HG03025 (cell line): ENCODE results near the gene AP1G2.
"Not testable (repeated sequence)": the region's sequence is repeated elsewhere in the genome, so short reads cannot be mapped to it uniquely, and the experiment has no call there.

Source experiments
- ATAC-seq: cut with Tn5 transposase; IDR thresholded peaks from one replicate; pipeline ENCODE4 v1.9.1; 2021; ENCODE audit warnings: mild to moderate bottlenecking, moderate library complexity; ENCODE audit not compliant: unreplicated experiment, low FRiP score

The AP1G2 gene

DNA sequence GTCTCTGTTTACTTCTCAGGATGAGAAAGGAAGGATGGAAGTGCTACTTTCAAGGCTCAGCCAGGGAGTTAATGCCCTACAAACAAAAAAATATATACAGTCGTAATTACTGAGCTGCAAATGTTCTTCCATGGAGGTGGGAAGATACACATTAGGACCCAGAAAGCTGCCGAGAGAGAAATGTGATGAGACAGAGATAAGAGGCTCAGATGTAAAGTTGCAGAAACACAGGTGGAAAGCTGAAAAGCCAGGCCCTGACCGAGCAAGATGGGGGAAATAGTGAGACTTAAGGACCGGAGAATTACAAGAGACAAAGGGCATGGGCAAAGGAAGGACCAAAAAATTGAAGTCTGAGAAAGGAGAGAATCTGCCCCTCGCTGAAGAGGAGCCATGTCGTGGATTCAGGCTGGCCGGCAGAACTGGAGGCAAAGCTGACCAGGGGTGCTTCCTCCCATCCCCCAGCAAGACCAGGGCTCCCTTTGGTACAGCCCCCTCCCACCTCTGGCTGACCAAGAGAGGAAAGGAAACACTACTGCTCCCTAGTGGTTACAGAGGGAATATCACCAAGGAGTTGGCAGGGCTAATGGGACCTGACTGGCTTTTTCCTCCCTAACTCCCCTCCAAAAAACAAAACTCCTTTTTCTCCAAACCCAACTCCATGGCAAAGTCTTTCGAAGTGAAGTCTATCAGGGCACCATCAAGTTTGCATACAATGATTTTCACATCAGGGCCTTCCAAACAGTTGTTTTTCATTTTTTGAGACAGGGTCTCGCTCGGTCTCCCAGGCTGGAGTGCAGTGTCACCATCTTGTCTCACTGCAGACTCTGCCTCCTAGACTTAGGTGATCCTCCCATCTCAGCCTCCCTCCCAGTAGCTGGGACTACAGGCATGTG lies 28.1 kb downstream of the AP1G2 start:
- ATAC-seq, result no peak

GRCh38 chr14:23538785-23539184 lies 28.8 kb downstream of the AP1G2 start:
- ATAC-seq, result no peak

DNA sequence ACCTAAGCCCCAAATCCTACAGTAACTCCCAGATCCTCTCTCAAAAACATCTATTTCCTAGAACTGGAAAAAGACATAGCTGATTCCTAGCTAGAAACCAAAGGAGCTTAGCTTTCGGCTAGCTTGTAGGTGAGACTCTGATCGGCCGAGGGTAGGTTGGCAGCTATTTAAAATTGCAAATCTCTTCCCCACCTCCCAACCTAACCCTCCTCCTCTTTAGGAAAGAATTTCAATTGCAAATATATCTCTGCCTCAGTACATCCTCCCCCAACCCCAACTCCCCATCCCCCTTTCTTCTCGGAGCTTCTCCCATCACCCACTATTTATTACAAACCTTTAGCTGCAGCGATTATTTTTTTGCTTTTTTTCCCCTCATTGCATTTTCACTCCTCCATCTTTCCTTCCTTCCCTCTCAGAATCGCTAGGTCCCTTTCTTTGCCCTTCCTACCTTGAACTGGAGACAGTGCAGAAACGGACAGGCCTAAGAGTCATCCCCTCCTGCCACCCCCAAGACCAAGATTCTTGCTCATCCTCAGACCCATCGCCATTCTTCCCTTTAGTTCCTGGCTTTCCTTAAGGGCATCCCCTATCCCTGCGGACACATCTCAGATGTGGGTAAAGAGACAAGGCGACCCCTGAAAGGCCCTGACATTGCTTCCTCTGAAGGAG lies 29.4 kb downstream of the AP1G2 start:
- ATAC-seq, result no peak

- ATAC-seq, result no peak
Measured at GRCh38 chr14:23537351-23538049, 30.1 kb downstream of the AP1G2 start.

DNA sequence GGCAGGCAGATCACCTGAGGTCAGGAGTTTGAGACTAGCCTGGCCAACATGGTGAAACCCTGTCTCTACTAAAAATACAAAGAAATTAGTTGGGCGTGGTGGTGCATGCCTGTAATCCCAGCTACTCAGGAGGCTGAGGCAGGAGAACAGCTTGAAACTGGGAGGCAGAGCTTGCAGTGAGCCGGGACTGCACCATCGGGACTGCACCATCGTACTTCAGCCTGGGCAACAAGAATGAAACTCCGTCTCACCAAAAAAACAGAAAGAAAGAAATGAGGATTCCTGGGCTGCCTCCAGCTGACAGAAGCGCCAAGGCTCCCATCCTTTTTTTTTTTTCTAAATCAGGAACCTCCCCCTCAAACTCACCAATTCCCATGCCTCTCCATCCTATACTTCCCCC lies 30.7 kb downstream of the AP1G2 start:
- ATAC-seq, result not testable (repeated sequence)

- no peak for ATAC-seq
Measured at GRCh38 chr14:23536494-23536893, 31.1 kb downstream of the AP1G2 start.

DNA sequence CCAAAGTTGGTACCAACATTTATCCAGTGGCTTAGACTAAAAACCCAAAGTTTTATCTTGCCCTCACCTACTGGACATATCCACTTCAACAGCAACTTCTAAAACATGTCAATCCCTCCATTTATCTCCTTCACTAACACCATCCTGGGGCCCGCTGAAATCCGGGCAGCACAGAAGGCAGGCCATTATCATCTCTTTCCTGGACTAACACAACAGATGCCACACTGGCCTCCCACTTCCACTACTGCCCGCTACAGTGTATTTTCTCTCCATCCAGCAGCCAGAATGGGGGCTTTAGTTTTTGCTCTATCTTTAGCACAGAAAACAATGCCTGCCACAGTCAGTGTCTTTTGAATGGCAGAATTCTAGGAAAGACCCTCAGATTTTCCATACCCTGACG lies 31.6 kb downstream of the AP1G2 start:
- ATAC-seq, result no peak

GRCh38 chr14:23533652-23534435 lies 33.7 kb downstream of the AP1G2 start:
- ATAC-seq, result no peak

GRCh38 chr14:23532658-23533057 lies 34.9 kb downstream of the AP1G2 start:
- ATAC-seq, result no peak

GRCh38 chr14:23531391-23531790 lies 36.2 kb downstream of the AP1G2 start:
- ATAC-seq, result no peak

- ATAC-seq, result no peak
Measured at GRCh38 chr14:23530375-23531055, 37.1 kb downstream of the AP1G2 start.

DNA sequence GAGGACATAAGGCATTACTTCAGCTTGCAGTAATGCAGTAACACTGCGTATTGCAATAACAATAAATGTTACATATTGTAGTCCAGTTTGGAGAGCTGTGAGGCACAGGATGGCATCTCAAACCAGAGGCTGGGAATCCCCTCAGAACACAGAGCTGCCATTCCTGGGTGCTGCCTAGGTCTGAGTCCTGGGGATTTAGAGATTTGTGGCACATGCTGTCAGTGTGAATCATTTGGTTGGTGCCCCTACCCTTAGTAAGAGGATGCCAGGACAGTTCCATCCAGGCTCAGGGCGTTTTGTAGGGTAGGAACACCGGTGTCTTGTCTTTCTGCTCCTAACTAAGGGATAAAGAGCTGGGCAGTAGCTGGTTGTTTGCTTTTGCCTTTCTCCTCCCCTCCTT lies 38.6 kb downstream of the AP1G2 start:
- ATAC-seq, result no peak

DNA sequence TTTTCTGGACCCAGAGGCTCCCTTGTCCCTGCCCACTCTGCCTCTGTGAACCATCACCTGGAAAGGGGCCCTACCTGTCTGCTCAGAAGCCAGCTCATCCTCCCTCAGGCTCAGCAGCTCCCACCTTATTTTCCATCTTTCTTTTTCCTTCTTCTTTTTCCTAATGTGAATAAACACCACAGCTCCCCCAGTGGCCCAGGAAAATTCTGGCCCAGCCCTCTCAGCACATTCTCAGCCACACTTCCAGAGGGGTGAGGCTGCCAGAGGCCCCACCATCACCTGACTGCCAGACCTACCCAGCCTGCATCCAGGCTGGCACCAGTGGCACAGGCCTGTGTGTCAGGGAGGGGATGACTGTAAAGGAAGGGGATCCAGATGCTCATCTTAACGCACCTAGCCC lies 39.0 kb downstream of the AP1G2 start:
- ATAC-seq, result no peak

DNA sequence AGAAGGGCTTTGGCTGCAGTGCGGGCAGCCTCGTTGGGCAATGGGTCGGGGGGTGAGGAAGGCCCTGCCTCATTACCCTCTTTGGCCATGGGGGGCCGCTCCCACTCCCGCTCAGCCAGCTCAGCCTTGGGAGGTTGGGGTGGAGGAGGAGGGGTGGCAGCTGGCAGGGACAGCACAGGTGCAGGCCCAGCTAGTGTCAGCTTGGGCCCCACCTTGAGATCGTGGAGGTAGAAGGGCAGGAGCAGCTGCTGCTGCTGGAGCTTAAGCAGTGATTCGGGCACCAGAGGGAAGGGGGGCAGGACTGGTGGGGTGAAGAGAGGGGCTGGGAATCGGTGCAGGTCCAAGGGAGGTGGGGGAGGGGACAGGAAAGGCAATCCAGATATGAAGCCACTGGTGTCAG lies 42.0 kb downstream of the AP1G2 start:
- ATAC-seq, result no peak

- ATAC-seq, result no peak
Measured at GRCh38 chr14:23524954-23525353, 42.6 kb downstream of the AP1G2 start.

DNA sequence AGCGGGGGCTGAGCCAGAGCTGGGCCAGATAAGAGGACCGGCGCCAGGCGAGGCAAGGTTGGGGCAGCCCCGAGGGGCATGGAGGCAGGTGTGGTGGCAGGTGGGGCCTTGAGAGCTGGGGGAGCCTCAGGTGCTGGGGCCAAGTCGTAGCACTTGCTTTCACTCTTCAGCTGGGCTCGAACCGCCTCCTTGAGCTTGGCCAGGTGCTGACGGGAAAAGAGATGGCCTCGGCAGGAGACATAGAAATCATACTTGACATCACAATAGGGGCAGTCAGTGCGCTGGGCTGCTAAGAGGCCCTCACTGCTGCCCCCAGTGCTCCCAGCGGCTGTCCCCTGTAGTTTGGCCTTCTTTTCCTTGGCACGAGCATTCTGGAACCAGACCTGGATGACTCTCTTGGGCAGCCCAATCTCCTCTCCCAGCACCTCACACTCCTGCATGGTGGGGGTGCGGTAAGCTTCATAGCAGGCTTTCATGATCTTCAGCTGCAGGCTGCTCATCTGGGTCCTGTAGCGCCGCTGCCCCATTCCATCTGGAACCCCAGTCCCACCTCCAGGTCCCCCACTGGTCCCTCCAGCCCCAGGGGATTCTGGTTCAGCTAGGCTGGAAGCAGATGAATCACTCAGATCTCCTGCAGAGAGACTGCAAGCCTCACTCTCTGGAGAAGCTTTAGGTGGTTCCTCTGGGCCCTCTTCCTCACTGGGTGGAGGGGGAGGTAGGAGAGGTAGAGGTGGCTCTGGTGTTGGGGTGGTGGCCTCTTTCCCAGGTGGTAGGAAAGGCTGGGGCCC lies 44.2 kb downstream of the AP1G2 start:
- ATAC-seq, result no peak

GRCh38 chr14:23522643-23523198 lies 44.9 kb downstream of the AP1G2 start:
- no peak for ATAC-seq

- no peak for ATAC-seq
Measured at GRCh38 chr14:23521785-23522640, 45.6 kb downstream of the AP1G2 start.
